Measurements from ENCODE around the gene AIMP1. TPM values are rescaled to one million over a fixed set of nuclear protein-coding genes. Genes with fewer than 3 reads are reported as not detected.
A peak's percentile ranks its signal among the peaks of the same experiment; 100 is the strongest.

The AIMP1 gene
- total RNA-seq, result 10 to 100 TPM; 35.6 to 40.7 TPM
- long read RNA-seq, transcript AIMP1-202 (7 exons, 2,586 nt), result major isoform, 12 of 15 reads
- long read RNA-seq, partial matches to known transcripts, result 0 of 15 reads
- long read RNA-seq, other reads (novel, unspliced or antisense), result 3 of 15 reads

DNA sequence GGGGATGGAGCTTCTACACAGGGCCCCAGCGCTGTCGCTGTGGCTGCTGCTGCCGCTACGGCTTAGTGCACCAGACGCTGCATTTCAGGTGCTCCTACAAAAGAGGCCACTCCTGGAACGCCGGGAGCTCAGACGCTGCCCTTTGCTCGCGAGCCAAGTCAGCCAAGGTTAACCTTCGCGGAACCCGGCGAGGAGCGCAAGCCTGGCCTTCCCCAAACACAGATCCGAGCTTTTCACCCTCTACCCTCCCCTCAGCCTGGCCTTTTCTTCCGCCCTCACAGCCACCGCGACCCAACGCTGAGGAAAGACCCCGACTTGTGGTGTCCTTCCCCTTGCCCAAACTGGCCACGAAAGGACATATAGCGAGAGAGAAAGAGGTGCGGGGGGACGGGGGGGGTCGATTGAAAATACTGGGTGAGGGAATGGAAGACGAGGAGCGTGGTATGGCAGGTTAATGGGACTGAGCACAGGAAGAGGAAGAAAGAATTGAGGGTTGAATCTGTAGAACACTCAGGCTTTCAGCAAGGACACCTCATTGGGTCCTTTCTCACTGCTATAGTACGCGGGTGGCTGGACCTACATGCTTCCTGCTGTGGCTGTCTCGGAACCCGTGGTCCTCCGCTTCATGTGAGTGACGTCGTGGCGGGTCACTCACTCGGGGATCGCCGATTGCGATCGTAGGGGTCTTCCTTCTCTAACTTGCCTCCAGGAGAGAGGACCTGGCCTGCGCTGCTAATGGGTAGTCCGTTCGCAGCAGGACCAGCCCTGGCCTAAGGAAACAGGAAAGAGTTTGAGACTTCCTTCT lies at the start of gene AIMP1, which contains the start of gene TBCK:
TSS of gene AIMP1 (plus strand) at position 583 of the 805 bp plus-strand sequence. CDS start 8,460 bp downstream, outside the sequence.
TSS of gene TBCK (minus strand) at position 242 of the 805 bp plus-strand sequence. CDS start 7,249 bp downstream, outside the sequence.
- intact Hi-C loops (cut with DNase I), result no loop called here
- ATAC-seq (peak; percentile 97 to 98), DNase-seq (peak; percentile 91)

GRCh38 chr4:106268786-106269185 lies 47.6 kb upstream of the AIMP1 start:
- no peak for ATAC-seq
- intact Hi-C loops (cut with DNase I), result loop anchor here in 1 of 2 donors (10.0 kb wide), 1 partner anchor 236 kb away; no protein-coding TSS in a partner anchor
- no peak for DNase-seq

- ATAC-seq (no peak), DNase-seq (no peak)
- intact Hi-C loops (cut with DNase I), result loop anchor here in 1 of 2 donors (10.0 kb wide), 1 partner anchor 235 kb away; no protein-coding TSS in a partner anchor
Observed at GRCh38 chr4:106269711-106270110, 46.6 kb upstream of the AIMP1 start.

- intact Hi-C loops (cut with DNase I), result no loop called here
- no peak for DNase-seq
- ATAC-seq, result no peak
Observed at GRCh38 chr4:106270736-106271135, 45.6 kb upstream of the AIMP1 start.

DNA sequence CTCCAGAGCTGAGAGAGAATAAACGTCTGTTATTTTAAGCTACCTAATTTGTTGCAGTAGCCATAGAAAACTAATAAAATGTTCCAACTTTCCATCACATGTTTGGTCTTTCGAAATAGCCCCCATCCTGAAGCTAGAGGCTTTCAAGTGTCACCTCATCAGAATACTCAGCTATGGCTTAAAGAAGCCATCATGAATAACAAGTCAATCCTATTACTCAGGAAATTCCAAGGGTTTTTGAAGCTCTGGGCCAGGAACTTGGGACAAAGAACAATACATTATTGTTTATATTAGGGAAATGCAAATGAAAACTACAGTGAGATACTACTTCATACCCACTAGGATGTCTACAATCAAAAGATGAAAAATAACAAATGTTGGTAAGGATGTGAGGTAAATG lies 42.5 kb upstream of the AIMP1 start:
- ATAC-seq, result no peak
- DNase-seq, result no peak
- intact Hi-C loops (cut with DNase I), result no loop called here

GRCh38 chr4:106277140-106277675 lies 39.1 kb upstream of the AIMP1 start:
- intact Hi-C loops (cut with DNase I), result no loop called here
- ATAC-seq, result no peak

GRCh38 chr4:106284227-106284626 lies 32.1 kb upstream of the AIMP1 start:
- no peak for DNase-seq
- no peak for ATAC-seq
- intact Hi-C loops (cut with DNase I), result no loop called here

More at GRCh38 chr4:106277140-106277675, 39.1 kb upstream of the AIMP1 start:
- no peak for DNase-seq

- intact Hi-C loops (cut with DNase I), result no loop called here
- DNase-seq (no peak), ATAC-seq (no peak)
Observed at GRCh38 chr4:106286611-106287010, 29.7 kb upstream of the AIMP1 start.

- intact Hi-C loops (cut with DNase I), result no loop called here
- DNase-seq, result no peak
- ATAC-seq, result no peak
Observed at GRCh38 chr4:106287353-106287969, 28.9 kb upstream of the AIMP1 start.

- no peak for ATAC-seq
Observed at GRCh38 chr4:106289737-106290136, 26.6 kb upstream of the AIMP1 start.

GRCh38 chr4:106291678-106292077 lies 24.7 kb upstream of the AIMP1 start:
- DNase-seq, result no peak
- ATAC-seq, result no peak
- intact Hi-C loops (cut with DNase I), result no loop called here

More at GRCh38 chr4:106289737-106290136, 26.6 kb upstream of the AIMP1 start:
- intact Hi-C loops (cut with DNase I), result no loop called here
- DNase-seq, result no peak

DNA sequence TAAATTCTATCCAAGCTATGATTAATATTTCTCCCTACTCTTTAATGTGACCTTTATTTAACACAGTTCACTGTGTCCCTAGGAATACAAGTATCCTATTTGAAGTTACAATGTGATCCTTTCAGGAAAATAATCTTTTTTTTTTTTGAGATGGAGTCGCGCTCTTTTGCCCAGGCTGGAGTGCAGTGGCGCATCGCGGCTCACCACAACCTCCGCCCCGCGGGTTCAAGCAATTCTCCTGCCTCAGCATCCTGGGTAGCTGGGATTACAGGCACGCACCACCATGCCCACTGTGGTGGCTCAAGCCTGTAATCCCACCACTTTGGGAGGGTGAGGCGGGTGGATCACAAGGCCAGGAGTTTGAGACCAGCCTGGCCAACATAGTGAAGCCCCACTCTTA lies 22.3 kb upstream of the AIMP1 start:
- no peak for DNase-seq
- no peak for ATAC-seq
- intact Hi-C loops (cut with DNase I), result no loop called here

DNA sequence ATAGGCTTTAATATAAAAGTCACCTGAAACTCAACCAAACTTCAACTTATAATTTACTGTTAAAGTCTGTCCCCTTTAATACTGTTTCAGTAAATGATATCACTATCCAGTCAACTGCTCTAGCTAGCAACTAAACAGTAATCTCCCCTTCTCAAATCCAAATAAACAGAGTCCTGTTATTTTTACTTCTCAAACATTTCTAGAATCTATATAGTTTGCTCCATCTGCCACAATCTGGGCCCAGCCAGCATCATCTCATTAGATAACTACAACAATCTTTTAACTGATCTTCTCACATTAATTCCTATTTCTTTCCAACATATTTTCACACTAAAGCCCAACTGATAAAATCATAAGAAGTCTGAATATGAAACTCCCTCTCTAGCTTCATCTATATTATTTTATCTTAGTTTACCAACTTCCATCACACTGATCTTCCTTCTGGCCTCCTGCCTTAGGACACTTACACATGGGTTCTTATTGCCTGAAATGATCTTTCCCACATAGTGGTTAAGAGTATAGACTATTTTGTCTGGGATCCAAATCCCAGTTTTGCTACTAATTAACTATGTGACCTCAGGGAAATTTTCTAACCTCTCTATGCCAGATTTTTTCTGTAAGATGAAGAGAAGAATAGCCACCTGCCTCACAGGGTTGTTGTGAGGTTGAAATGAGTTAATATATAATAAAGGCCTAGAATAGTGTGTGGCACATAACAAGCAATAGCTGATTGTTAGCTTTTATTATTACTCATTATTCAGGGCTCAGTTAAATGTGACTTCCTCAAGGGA lies 18.9 kb upstream of the AIMP1 start:
- ATAC-seq, result no peak
- DNase-seq, result no peak
- intact Hi-C loops (cut with DNase I), result no loop called here

- intact Hi-C loops (cut with DNase I), result no loop called here
- ATAC-seq (no peak), DNase-seq (no peak)
Observed at GRCh38 chr4:106299977-106300376, 16.4 kb upstream of the AIMP1 start.

DNA sequence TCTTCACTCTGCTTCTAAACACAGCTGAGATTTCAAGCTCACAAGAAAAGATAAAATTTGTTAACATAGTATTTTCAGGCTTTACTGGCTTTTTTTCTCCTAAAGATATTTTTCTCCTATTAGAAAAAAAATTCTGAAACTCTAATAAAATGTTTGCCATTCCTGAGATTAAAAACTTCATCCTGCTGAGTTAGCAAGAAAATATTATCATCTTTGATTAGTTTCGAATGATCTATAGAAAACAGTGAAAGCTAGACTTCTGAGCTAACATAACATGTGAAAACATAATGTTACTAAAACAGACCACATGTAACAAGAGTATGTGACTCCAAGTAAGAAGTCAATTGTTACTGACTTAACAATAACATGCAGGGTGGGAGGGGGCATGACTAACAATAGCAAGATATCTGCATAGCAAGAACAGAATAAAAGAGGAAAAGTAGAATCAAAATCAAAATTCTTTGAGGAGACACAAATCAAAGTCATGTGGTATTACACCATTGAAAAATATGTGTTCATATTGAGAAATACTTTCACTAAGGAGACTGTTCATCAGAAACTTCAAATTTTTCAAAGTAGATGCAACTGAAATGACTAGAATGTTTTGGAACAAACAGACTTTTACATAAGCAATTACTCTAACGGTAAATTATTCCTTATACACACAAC lies 14.8 kb upstream of the AIMP1 start:
- intact Hi-C loops (cut with DNase I), result no loop called here
- no peak for DNase-seq
- no peak for ATAC-seq

GRCh38 chr4:106302062-106302438 lies 14.3 kb upstream of the AIMP1 start:
- intact Hi-C loops (cut with DNase I), result no loop called here
- no peak for ATAC-seq
- no peak for DNase-seq

DNA sequence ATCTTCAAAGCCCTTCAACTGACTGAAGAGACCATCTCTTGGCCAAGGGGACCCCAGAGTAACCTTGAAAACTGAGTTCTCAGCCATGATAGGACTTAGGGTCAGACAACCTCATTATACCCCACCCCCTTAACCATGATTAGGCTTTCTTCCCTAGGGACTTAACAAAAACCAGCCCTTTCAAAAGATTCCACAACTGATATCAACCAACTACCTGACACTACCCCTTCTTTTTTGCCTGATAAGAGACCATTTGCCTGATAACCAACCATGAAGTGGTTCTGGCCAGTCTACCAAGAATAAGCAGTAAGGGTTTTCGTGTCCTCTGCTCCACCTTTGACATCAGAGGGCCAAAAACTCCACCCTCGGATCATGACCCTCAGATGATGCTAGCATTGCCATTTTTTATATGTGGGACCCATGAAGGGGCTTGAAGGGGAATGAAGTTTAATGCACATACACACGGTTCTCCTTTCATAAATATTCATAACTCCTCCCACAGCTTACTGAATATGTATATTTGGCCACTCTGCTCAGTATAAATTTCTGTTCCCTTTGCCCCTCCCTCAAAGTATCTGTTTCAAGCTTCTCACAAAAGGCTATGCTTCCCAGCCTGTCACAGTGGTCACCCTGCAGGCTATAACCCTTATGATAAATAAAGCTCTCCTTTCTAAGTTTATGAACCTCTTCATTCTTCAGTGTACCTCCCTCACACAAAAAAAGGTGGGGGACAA lies 12.6 kb upstream of the AIMP1 start:
- intact Hi-C loops (cut with DNase I), result no loop called here
- ATAC-seq, result no peak
- no peak for DNase-seq

- ATAC-seq (no peak), DNase-seq (no peak)
- intact Hi-C loops (cut with DNase I), result no loop called here
Observed at GRCh38 chr4:106304632-106305031, 11.7 kb upstream of the AIMP1 start.
